Stromal cell of bone marrow (primary cell): ENCODE results near the gene ABCA13.
"Not testable (repeated sequence)": the region's sequence is repeated elsewhere in the genome, so short reads cannot be mapped to it uniquely, and the experiment has no call there.

ENCODE experiments used
- DNase-seq: peaks from one replicate; pipeline ENCODE4 v3.0.0-alpha.2; 2012; ENCODE audit warnings: low read depth

The ABCA13 gene, protein sequence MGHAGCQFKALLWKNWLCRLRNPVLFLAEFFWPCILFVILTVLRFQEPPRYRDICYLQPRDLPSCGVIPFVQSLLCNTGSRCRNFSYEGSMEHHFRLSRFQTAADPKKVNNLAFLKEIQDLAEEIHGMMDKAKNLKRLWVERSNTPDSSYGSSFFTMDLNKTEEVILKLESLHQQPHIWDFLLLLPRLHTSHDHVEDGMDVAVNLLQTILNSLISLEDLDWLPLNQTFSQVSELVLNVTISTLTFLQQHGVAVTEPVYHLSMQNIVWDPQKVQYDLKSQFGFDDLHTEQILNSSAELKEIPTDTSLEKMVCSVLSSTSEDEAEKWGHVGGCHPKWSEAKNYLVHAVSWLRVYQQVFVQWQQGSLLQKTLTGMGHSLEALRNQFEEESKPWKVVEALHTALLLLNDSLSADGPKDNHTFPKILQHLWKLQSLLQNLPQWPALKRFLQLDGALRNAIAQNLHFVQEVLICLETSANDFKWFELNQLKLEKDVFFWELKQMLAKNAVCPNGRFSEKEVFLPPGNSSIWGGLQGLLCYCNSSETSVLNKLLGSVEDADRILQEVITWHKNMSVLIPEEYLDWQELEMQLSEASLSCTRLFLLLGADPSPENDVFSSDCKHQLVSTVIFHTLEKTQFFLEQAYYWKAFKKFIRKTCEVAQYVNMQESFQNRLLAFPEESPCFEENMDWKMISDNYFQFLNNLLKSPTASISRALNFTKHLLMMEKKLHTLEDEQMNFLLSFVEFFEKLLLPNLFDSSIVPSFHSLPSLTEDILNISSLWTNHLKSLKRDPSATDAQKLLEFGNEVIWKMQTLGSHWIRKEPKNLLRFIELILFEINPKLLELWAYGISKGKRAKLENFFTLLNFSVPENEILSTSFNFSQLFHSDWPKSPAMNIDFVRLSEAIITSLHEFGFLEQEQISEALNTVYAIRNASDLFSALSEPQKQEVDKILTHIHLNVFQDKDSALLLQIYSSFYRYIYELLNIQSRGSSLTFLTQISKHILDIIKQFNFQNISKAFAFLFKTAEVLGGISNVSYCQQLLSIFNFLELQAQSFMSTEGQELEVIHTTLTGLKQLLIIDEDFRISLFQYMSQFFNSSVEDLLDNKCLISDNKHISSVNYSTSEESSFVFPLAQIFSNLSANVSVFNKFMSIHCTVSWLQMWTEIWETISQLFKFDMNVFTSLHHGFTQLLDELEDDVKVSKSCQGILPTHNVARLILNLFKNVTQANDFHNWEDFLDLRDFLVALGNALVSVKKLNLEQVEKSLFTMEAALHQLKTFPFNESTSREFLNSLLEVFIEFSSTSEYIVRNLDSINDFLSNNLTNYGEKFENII (N-terminal part only)

DNA sequence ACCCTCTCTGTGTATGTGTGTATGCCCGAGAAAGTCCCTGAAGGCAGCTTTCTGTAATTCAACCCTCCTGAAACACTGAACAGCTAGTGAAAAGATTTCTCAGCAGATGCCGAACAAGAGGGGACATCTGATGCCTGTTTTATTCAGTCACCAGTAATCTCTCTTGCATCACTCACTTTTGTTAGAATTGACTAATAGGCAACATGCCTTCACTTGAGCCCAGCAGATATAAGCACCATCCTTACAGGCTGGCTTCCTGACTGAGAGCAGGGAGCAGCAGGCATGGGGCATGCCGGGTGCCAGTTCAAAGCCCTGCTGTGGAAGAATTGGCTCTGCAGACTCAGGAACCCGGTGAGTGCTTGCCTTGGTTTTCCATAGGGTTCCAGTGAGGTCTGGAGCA, at the start of gene ABCA13:
ABCA13 (plus strand) TSS at position 257 of the 400 bp plus-strand sequence; CDS start at position 283, 26 bp downstream.
- DNase-seq: no peak

DNA sequence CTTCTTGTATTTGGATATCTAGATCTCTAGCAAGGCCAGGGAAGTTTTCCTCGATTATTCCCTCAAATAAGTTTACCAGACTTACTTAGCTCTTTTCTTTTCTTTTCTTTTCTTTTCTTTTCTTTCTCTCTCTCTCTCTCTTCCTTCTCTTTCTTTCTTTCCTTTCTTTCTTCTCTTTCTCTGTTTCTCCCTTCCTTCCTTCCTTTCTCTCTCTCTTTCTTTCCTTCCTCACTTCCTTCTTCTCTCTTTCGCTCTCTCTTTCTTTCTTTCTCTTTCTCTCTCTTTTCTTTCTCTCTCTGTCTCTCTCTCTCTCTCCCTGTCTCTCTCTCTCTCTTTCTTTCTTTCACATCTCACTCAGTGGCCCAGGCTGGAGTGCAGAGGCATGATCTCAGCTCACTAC, 45.2 kb upstream of the ABCA13 start:
- no peak for DNase-seq

DNA sequence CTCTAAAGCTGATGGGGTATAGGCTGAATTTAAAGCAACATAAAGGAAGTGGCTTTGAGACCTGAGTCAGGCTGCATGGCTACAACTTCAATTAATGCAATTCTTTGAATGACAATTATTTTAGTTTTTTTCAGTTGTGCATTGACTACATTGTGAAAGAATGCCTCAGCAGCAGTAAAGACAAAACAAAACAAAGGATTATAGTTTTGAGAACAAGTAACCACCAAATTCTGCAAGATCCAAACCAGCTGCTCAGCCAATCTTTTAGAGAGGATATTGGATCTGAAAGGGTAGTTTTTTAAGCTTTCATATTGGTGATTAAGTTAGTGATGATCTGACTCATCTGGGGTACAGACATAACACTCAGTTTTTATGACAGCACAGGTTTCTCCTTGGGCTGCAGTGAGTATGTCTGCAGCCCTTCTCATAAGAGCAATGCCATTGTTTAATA, 40.6 kb upstream of the ABCA13 start:
- DNase-seq: peak; percentile 18

DNA sequence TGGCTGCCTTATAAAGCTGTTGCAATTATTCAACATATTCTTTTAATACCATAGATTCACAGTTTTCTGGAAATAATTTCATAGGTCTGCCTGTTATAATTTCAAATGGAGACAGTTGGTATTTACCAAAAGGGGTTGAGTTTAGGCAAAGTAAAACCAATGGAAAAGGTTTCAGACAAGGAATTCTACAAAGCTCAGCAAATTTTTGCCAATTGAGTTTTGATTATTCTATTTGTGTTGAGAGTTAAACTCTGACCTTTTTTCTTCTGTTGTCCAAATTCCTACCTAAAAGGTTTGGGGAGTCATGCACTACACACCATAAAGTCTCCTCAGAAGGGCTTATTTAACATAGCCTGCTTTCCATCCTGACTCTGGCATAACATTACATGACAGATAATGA, 38.5 kb upstream of the ABCA13 start:
- DNase-seq: no peak

DNA sequence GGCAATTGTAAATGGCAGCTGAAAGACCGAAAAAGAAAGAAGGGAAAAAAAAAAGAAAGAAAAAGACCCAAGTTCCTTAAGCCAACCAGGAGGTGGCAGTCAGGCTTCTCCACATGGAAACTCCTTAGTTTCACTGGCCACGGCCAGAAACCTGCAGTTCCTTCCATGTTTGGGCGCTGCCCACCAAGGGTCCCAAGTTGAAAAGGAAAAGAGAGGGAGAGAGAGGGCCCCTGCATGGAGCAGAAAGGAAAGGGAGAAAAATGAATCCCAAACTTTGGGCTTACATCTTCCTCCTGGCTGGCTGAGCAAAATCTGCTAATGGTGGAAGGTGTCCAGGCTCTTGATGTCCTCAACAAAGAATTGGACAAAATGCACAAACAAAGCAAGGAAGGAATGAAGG, 31.8 kb upstream of the ABCA13 start:
- no peak for DNase-seq

DNA sequence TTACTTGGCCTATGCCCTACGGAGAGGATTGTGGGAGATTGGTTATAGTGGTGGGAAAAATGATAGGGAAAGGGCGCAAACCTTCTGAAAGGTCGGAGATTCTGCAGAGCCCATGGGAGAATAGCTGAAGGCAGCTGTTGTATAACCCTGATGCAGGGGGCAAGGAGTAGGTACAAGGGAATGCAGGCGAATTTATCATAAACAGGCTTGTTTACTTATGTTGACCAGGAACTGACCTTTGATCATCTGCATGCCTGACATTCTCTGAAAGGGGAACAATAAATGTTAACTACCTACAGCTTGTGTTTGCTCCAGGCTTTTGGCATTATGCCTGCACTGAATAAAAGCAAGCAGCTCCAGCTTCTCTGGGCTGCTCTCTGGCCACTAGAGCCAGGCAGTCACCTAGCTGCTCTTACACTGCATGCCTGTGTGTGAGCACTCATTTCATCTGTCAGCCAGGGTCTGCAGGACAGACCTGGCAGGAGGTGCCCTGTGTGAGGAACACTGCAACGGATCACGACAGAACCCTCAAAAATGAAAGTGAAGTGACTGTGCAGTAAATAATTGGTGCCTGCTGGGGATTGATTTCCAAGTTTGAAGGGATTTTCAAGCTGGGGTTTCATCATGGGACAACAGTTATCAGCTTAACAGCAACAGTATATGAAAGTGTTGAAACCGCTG, 31.1 kb upstream of the ABCA13 start:
- DNase-seq: no peak

DNA sequence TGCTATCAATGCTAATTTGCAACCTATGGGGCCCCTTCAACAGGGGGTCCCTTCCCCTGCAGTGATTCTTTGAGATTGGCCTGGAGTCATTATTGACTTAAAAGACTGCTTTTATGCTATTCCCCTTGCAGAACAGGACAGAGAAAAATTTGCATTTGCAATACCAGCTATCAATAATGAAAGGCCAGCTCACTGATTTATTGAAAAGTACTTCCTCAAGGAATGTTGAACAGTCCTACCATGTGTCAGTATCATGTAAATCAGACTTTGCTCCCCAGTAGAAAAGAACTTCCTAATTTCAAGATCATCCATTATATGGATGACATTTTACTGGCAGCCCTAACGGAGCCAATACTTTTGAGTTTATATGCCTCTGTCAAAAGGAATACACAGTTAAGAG, 29.7 kb upstream of the ABCA13 start:
- no peak for DNase-seq

DNA sequence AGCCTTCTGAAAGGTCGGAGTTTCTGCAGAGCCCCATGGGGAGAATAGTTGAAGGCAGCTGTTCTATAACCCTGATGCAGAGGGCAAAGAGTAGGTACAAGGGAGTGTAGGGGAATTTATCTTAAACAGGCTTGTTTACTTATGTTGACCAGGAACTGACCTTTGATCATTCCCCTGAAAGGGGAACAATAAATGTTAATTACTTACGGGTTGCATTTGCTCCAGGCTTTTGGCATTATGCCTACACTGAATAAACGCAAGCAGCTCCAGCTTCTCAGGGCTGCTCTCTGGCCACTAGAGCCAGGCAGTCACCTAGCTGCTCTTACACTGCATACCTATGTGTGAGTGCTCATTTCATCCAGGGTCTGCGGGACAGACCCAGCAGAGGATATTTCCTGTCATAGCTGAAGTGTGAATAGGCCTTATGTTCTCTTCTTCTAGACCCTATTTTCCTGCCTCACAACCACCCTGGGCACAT, 26.9 kb upstream of the ABCA13 start:
- no peak for DNase-seq

DNA sequence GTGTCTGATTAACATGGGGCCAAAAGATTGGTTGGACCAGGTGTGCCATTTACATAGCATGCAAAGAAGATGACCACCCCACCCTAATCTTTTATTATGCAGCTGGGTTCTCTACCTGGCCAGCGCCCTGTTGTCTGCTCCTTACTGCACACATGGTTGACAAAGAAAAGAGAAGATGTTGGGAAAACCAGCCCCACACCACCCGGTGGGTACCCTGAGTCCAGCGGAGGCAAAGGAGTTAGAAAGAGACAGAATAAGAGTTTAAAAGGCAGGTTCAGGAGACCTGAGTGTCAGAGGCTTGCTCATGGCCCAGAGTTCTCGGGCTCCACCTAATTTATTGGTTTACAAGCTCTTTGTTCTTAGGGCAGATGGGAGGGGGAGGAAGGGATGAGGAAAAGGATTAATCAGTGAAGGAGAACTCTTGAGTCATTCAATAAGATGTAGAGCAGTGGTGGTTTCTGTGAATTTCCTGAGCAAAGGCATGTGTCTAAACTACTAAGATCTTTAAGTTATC, 24.1 kb upstream of the ABCA13 start:
- DNase-seq: no peak

DNA sequence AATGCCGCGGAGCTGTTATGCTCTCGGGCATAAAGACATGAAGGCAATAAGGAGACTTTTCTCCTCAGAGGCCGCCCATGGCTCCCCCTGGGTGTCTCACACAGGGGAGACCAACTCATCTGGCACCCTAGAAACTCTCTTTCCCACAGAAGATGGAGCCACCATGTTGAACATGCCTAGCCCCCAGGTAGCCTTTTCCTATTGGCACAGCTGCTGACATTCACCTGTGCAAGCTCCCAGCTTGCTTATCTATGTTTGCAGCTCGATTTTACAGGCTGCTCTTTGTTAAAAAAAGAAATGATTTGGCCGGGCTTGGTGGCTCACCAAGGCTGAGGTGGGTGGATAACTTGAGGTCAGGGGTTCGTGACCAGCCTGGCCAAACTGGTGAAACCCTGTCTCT, 23.6 kb upstream of the ABCA13 start:
- DNase-seq: not testable (repeated sequence)

DNA sequence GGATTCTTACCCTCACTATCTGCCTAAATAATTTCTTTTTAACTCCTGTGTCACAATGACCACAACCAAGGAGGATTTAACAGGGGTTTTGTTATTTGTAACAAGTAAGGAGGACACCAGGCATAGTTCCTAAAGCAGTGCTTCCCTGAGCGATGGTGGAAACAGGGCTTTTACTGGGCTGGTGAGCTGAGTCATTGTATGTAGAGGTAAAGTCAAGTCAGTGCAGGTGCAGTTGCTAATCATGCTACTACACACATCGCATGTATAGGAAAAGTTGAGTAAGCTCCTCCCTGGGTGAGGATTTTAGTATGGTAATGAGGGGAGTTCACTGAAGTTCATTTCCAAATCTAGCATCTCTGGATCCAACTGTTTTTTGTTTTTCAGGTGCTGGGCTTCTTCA, 22.9 kb upstream of the ABCA13 start:
- DNase-seq: no peak

DNA sequence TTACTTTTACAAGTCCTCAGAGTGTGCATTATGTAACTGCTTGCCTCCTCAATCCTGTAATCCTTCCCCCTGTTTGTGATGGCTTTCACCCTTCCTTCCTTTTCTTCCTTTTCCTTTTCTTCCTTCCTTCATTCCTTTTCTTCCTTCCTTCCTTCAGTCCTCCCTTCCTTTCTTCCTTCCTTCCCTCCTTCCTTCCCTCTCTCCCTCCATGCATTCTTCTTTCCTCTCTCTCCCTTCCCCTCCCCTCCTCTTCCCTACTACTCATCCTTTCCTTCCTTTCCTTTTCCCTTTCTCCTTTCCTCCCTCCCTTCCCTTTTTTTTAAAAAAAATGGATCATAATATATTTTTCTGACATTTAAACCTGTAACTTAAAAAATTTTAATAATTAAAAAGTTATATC, 22.2 kb upstream of the ABCA13 start:
- no peak for DNase-seq

DNA sequence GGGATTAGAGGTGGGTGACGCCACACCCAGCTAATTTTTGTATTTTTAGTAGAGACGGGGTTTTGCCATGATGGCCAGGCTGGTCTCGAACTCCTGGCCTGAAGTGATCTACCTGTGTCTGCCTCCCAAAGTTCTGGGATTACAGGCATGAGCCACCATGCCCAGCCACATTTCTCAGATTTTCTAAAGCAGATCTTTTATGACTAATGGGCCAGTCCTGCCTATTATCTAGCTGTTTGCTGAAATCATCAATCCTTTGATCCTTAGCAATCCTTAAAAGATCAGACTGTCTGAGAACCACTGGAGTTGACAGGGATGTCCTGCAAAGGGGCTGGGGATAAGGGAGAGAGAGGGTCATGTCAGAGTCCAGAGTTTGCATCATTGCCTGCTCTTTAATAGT, 21.2 kb upstream of the ABCA13 start:
- DNase-seq: no peak

DNA sequence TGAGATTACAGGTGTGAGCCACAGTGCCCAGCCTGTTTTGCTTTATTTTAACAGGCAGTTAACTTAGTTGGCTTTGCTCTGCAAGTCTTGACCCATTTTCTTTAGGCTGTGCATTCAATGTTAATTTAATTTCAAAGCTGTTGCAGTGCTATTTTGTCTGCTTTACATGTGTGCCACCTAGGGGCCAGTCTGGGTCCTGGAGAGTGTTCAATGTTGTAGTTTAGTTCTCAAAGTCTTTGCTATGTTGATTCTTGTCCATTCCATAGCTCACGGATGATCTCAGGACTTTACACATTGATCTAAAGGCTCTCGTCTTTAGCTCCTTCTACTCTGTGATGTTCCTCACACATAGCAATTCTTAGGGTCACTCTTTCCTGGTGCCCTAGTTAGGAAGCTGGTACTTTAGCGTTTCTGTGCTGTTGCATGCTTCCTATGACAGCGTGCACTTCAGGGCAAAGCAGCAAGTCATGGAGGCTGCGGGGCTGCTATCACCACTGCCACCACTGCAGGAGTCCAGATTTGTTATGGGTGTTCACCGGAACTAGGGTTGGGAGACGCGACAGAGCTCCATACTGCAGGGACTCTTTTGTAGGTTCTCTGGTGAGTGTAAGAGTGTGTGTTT, 16.4 kb upstream of the ABCA13 start:
- peak; percentile 28 for DNase-seq

DNA sequence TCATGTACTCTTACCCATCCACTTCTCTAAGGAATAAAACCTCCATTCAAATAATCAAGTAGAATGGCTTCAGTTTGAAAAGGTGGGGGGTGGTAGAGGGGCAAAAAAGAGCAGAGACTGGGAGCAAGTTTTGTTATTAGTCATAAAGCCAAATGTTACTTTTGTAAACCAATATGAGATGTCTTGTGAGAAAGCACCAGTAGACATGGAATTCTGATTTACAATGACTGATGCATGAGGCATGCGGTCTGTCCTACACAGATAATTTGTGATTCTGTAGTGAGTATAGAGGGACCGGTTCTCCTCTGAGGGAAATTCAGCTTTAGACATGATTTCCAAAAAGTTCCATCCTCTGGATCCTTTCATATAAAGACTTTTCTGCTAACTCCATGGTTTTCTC, 12.9 kb upstream of the ABCA13 start:
- no peak for DNase-seq

DNA sequence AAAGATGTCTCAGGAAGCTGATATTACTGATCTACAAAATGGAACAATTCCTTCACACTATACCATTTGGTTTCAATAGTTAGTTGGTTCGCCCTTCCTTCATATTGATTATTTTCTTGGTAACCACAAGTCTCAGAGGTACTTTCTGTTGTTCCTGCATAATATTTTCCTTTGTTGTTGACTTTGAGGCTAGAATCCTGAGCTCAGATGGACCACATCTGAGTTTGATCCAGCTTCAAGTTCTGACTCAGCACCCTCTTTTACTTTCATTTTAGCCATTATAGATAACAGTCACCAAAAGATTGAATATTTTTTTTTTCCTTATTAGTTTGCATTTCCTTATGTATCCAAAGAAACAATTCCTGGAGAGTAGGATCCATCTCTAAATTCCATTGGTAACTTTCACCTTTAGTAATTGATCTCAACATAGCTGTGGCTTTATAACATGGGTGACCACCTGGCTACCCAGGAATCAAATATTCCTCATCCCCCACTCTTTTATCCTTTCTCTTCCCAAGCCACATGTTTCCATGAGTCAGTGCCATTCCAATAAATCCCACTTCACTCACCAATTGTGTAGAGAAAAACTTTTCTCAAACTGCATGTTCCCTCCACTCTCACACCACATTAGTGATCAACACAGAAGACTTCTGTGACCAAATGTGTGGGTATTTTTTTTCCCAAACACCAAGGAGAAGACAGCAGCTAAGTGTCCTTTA, 9.7 kb upstream of the ABCA13 start:
- no peak for DNase-seq

DNA sequence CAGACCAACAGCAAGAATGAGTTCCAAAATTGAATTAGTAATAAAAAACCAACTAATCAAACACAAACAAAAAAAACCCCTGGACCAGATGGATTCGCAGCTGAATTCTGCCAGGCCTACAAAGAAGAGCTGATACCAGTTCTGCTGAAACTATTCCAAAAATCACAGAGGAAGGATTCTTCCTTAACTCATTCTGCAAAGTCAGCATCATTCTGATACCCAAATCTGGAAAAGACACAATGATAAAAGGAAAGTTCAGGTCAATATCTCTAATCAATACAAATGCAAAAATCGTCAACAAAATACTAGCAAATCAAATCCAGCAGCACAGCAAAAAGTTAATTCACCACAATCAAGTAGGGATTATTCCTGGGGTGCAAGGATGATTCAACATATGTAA, 6.1 kb upstream of the ABCA13 start:
- no peak for DNase-seq

DNA sequence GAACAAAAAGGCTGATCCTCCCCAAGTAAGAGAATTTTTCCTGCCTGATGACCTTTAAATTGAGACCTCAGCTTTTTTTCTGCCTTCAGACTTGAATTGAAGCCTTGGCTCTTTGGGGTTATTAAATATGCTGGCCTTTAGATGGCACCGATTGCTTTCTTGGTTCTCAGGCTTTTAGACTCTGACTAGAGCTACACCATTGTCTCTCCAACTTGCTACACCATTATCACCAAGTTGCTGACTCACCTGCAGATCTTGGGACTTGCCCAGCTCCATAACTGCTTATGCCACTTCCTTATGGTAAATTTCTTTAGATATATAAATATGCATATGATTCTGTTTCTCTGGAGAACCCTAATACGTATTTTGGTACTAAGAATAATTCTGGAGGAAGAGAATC, 3.1 kb upstream of the ABCA13 start:
- DNase-seq: no peak

DNA sequence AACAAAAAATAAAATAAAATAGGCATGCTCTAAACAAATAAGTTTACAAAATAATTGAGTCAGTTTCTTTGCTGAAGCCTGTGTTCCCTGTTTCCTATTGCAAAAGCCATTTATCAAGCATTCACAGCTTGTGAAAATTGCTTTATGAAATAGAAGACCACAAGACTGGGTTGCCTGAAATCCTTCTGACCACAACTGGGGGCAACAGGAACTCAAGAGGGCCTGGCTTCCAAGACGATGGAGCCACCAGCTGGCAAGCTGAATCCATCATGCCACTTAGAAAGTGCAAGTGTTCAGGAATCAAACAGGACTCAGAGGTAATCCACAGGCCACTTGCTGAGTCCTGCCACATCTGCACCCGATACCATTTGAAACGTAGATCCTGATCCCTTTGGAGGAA, 752 bp upstream of the ABCA13 start:
- no peak for DNase-seq

DNA sequence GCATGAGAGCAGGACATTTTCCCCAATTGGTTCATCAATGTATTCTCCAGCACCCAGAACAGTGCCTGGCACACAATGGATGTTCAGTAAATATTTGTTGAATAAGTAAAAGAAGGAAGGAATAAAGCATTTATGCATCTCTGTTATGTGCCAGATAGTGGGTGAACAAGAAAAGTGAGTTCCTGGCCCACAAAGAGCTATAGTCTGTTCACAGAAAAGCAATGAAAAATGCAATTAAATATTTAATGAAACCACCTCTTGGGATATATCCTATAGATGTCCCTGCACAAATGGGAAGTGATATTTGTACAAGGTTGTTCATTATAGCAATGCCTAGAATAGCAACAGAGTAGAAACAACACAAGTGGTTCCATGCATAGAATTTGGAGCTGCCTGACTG, 2.1 kb downstream of the ABCA13 start:
- no peak for DNase-seq
